GM12878 (cell line): ENCODE data around the gene SERP1. TPM values are rescaled to one million over a fixed set of nuclear protein-coding genes. Genes with fewer than 3 reads are reported as not detected.
"Not testable (repeated sequence)": the region's sequence is repeated elsewhere in the genome, so short reads cannot be mapped to it uniquely, and the experiment has no call there.

Experiments used
- ATAC-seq: fragments of 200-7000 bp; cut with Tn5 transposase; 3 replicates; pipeline ENCODE4 v1.9.1; 2020; ENCODE audit warnings: mild to moderate bottlenecking, moderate library complexity
- BruUV-seq: library from RNA; stranded (reverse); fragments of 400-500 nt; replicated peaks from 2 replicates; lab custom pipeline; 2021; lab: Mats Ljungman, UMichigan
- CTCF ChIA-PET: fragments of 300-600 bp; sonication (Branson Sonifier 250); formaldehyde crosslinking; extraction: SDS; loops from one replicate; lab custom pipeline; 2021; ENCODE audit warnings: inconsistent platforms; lab: Yijun Ruan, JAX
- POLR2A ChIA-PET: fragments of 350-600 bp; formaldehyde crosslinking; extraction: SDS; loops from one replicate; lab custom pipeline; 2021; ENCODE audit warnings: inconsistent platforms; lab: Charles Lee
- RAD21 ChIA-PET: fragments of 300-600 bp; sonication (Branson Sonifier 250); formaldehyde crosslinking; loops from one replicate; lab custom pipeline; 2023; ENCODE audit warnings: antibody characterized with exemption; ENCODE audit not compliant: unreplicated experiment; lab: Charles Lee
- SMC1A ChIA-PET: fragments of 300-600 bp; sonication (Branson Sonifier 250); formaldehyde crosslinking; loops from one replicate; lab custom pipeline; 2023; ENCODE audit not compliant: unreplicated experiment, uncharacterized antibody; lab: Charles Lee
- DNase-seq: peaks from one replicate; pipeline ENCODE4 v3.0.0-alpha.2; 2011; ENCODE audit warnings: low read depth, low spot score
- FAIRE-seq: peaks from 3 replicates; lab custom pipeline; 2011; peaks lifted over from hg19 to GRCh38; lab: Jason Lieb, UNC
- H2AFZ ChIP-seq: 2 replicates; pipeline ENCODE4 v1.6.0; 2011; ENCODE audit warnings: low read depth, low read length, control low read depth; ENCODE audit not compliant: control insufficient read depth
- H3K27ac ChIP-seq: 2 replicates; pipeline ENCODE4 v1.5.1; 2011; ENCODE audit warnings: control low read depth; ENCODE audit not compliant: control insufficient read depth, insufficient read depth
- H3K27me3 ChIP-seq, 2 experiments: replicated peaks in 1 of 2; 2 replicates each; pipeline versions ENCODE4 v1.6.0 to v1.6.1; 2011; ENCODE audit warnings: low read length in 1 of 2; ENCODE audit not compliant: control insufficient read depth in 2 of 2, insufficient read depth in 2 of 2
- H3K36me3 ChIP-seq, 2 experiments: 2 replicates each; pipeline ENCODE4 v1.5.1; 2011; ENCODE audit warnings: low read length in 1 of 2; ENCODE audit not compliant: control insufficient read depth in 2 of 2, insufficient read depth in 2 of 2
- H3K4me1 ChIP-seq: 2 replicates; pipeline ENCODE4 v1.6.1; 2011; ENCODE audit warnings: mild to moderate bottlenecking, low read length, moderate library complexity, mixed read lengths; ENCODE audit not compliant: control insufficient read depth, insufficient read depth
- H3K4me2 ChIP-seq: 2 replicates; pipeline ENCODE4 v1.6.0; 2011; ENCODE audit warnings: control low read depth; ENCODE audit not compliant: control insufficient read depth, insufficient read depth
- H3K4me3 ChIP-seq: fragments of 200-600 bp; sonication (generic); 2 replicates; pipeline ENCODE4 v1.5.1; 2016
- H3K79me2 ChIP-seq: 2 replicates; pipeline ENCODE4 v1.6.0; 2011; ENCODE audit warnings: low read length; ENCODE audit not compliant: control insufficient read depth, insufficient read depth
- H3K9ac ChIP-seq: 2 replicates; pipeline ENCODE4 v1.8.0; 2011; ENCODE audit warnings: low read length, control low read depth, mixed read lengths; ENCODE audit not compliant: control insufficient read depth, insufficient read depth
- H3K9me3 ChIP-seq: replicated peaks from 3 replicates; pipeline ENCODE4 v1.5.1; 2011; ENCODE audit warnings: mild to moderate bottlenecking, low read length; ENCODE audit not compliant: control insufficient read depth, insufficient read depth
- H4K20me1 ChIP-seq: 2 replicates; pipeline ENCODE4 v1.6.0; 2011; ENCODE audit not compliant: control insufficient read depth, insufficient read depth
- GABPA ChIP-seq: IDR thresholded peaks from 2 replicates; pipeline ENCODE4 v1.6.1; 2014; ENCODE audit warnings: antibody characterized with exemption, low read depth, mild to moderate bottlenecking, inconsistent platforms
- HCFC1 ChIP-seq: fragments of 150-350 bp; IDR thresholded peaks from 2 replicates; pipeline ENCODE4 v1.6.1; 2014; ENCODE audit warnings: low read length
- MYC ChIP-seq: IDR thresholded peaks from 2 replicates; pipeline ENCODE4 v1.6.1; 2011; ENCODE audit warnings: mild to moderate bottlenecking, low read length, moderate library complexity, inconsistent platforms; ENCODE audit not compliant: insufficient read depth, insufficient replicate concordance, insufficient read length, severe bottlenecking
- PKNOX1 ChIP-seq: fragments of 450-650 bp; IDR thresholded peaks from 2 replicates; pipeline ENCODE4 v1.6.1; 2016; ENCODE audit warnings: mild to moderate bottlenecking
- WGBS: methylation state at CpG from one replicate; pipeline ENCODE4 v1.1.6; 2016; ENCODE audit warnings: low lambda C conversion rate; ENCODE audit not compliant: insufficient replicate concordance, insufficient coverage; ENCODE audit errors: missing lambda C conversion rate; 5-methylcytosine and 5-hydroxymethylcytosine counted together
- in situ Hi-C: fragments of 300-500 bp; cut with MboI; formaldehyde crosslinking; loops from 9 replicates; pipeline ENCODE4 v1.14.3; 2018; ENCODE audit warnings: mixed read lengths
- intact Hi-C: fragments of 100-400 bp; cut with micrococcal nuclease; formaldehyde crosslinking; loops from one replicate; pipeline ENCODE4 v1.14.2; 2022; ENCODE audit not compliant: unreplicated experiment
- polyA plus RNA-seq, 11 experiments: library from polyadenylated mRNA; depleted of rRNA in 4 of 11; unstranded in 6 of 11; stranded (reverse) in 5 of 11; fragments of >200 nt; fragmentation: Nextera tagmentation in 4 of 11; fragmentation: Illumina TruSeq in 1 of 11; extraction: Ambion mirVana in 4 of 11; extraction: Trizol in 1 of 11; gene quantifications; 1 replicate in 1 of 11; 2 replicates in 10 of 11; pipeline versions ENCODE4 v1.2.1 to v1.2.3, GENCODE V29; 2011 to 2016; ENCODE audit warnings: inconsistent platforms in 2 of 11, missing spikeins in 2 of 11, low read depth in 1 of 11
- total RNA-seq, 4 experiments: library from RNA; depleted of rRNA in 3 of 4; stranded (reverse); fragments of >200 nt in 3 of 4; fragmentation: Illumina TruSeq in 1 of 4; extraction: Trizol in 1 of 4; gene quantifications; 2 replicates each; pipeline versions ENCODE4 v1.2.1 to v1.2.3, GENCODE V29; 2013 to 2021

SERP1 gene
- total and polyA plus RNA-seq, 10 of the 15 experiments (the other 5 are each of a cell fraction or from before 2014, with no cell fraction given): 31.1 to 242 (median 87.0) TPM

DNA sequence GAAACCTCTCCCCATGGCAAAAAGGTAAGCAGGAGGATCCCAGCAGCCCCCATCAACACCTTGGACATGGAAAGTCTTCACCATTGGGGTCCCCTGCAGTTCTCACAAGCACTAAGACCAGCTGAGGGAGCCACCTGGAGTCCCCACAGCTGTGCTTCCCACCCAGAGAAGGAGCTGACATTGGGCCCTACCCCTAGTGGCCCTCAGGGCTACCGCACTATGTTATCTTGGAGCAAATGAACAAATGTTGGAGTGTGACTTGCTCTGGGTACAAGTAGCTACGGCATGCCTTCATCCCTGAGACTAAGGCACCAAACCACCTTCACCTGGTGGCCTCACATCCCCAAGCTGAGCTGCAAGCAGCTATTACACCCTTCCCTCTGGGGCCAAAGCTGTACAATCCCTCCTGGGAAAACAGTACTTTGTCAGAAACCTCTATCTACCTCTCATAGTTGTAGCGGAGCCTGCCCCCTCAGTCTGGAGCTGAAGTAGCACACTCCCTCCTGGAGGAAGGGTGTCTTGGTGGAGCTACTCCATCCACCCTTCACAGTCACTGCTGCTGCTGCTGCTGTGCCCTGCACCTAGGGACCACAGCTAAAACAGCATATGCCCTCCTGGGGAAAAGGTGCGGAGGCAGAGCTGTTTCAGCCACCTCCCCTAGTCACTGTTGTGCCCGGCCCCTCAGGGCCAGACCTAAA, 42.7 kb downstream of the SERP1 start (continued):
- no peak for TF ChIP-seq PKNOX1
- no peak for TF ChIP-seq GABPA
- no peak for TF ChIP-seq MYC
- TF ChIP-seq HCFC1: no peak

- H3K4me1 ChIP-seq, ATAC-seq, H3K27ac ChIP-seq, H3K27me3 ChIP-seq, intact Hi-C loops, BruUV-seq, H3K36me3 ChIP-seq, SMC1A ChIA-PET, H3K9me3 ChIP-seq, CTCF ChIA-PET, POLR2A ChIA-PET, DNase-seq, H3K9ac ChIP-seq, RAD21 ChIA-PET, H3K4me2 ChIP-seq, FAIRE-seq, H3K79me2 ChIP-seq, H2AFZ ChIP-seq, H4K20me1 ChIP-seq, H3K4me3 ChIP-seq: not testable (repeated sequence)
- in situ Hi-C loops: loop anchor here (25.0 kb wide), 1 partner anchor 539 kb away; the partner anchor contains the start of gene PFN2
- WGBS: 0% methylated on average over 1 of the region's 1 CpG
Measured at GRCh38 chr3:150500960-150501359, 45.3 kb downstream of the SERP1 start.
